GM23338 (cell line): ENCODE measurements around the gene MIEN1.

Experiments
- CREB1 ChIP-seq: fragments of 250-450 bp; sonication (Bioruptor Pico); IDR thresholded peaks from 2 replicates; pipeline ENCODE4 v1.5.0; 2020; ENCODE audit warnings: low read depth, mild to moderate bottlenecking, moderate library complexity
- CTCF ChIP-seq, 2 experiments: fragments of 200-600 bp in 1 of 2; sonication (generic) in 1 of 2; conservative IDR thresholded peaks; 2 replicates each; pipeline versions ENCODE4 v1.5.1 to v1.6.1; 2016 to 2017; ENCODE audit warnings: antibody characterized with exemption in 2 of 2, low read depth in 2 of 2, mild to moderate bottlenecking in 2 of 2, moderate library complexity in 1 of 2
- EZH2 ChIP-seq: fragments of 200-600 bp; sonication (generic); IDR thresholded peaks from one replicate; pipeline ENCODE4 v1.8.0; 2017; ENCODE audit warnings: antibody characterized with exemption, mild to moderate bottlenecking, low read depth; ENCODE audit not compliant: unreplicated experiment
- POLR2AphosphoS5 ChIP-seq: IDR thresholded peaks from 2 replicates; pipeline ENCODE4 v1.6.1; 2016; ENCODE audit warnings: antibody characterized with exemption, low read depth

- TF ChIP-seq CTCF (conservative IDR thresholded peaks at IDR 0.05; ENCODE audit: low read depth in 2 of 2) (no peak), EZH2 (no peak), CREB1 (CRISPR knock-in tag) (no peak), POLR2AphosphoS5 (no peak)
Measured at GRCh38 chr17:39757176-39757662, 26.9 kb upstream of the MIEN1 start.
